AG04450 (cell line): ENCODE results near the gene FCER1G. TPM values are rescaled to one million over a fixed set of nuclear protein-coding genes. Genes with fewer than 3 reads are reported as not detected.
A peak's percentile ranks its signal among the peaks of the same experiment; 100 is the strongest.

Experiments used
- CTCF ChIA-PET: fragments of 300-600, 350-600 bp; formaldehyde crosslinking; extraction: SDS; loops from one replicate; lab custom pipeline; 2022; ENCODE audit warnings: antibody characterized with exemption, inconsistent platforms; lab: Charles Lee
- POLR2A ChIA-PET: fragments of 350-600 bp; formaldehyde crosslinking; extraction: SDS; loops from one replicate; lab custom pipeline; 2021; ENCODE audit warnings: antibody characterized with exemption, inconsistent platforms; lab: Yijun Ruan, JAX
- DNase-seq: peaks from one replicate; pipeline ENCODE4 v3.0.0-alpha.2; 2011; ENCODE audit warnings: low read depth, low spot score
- H3K27ac ChIP-seq: one replicate; pipeline ENCODE4 v1.5.1; 2012; ENCODE audit warnings: low read depth, low read length, control low read depth
- H3K27me3 ChIP-seq: one replicate; pipeline ENCODE4 v1.6.0; 2012; ENCODE audit warnings: low read length; ENCODE audit not compliant: control insufficient read depth, insufficient read depth
- H3K4me3 ChIP-seq: 2 replicates; pipeline ENCODE4 v1.5.1; 2011; ENCODE audit warnings: mild to moderate bottlenecking, low read depth, low read length, control low read depth
- H3K9me3 ChIP-seq: 2 replicates; pipeline ENCODE4 v1.5.1; 2012; ENCODE audit warnings: low read length; ENCODE audit not compliant: control insufficient read depth, insufficient read depth
- polyA plus RNA-seq: library from polyadenylated mRNA; depleted of rRNA; stranded (reverse); fragments of >200 nt; gene quantifications from 2 replicates; pipeline ENCODE4 v1.2.3, GENCODE V29; 2011
- TF ChIP-seq, protein P1 (sequence below): IDR thresholded peaks from 2 replicates; pipeline ENCODE4 v1.5.1; 2011; ENCODE audit warnings: low read depth, low read length, control low read depth, inconsistent platforms

FCER1G gene
- polyA plus RNA-seq, 1 experiment, result 0.66 TPM

DNA sequence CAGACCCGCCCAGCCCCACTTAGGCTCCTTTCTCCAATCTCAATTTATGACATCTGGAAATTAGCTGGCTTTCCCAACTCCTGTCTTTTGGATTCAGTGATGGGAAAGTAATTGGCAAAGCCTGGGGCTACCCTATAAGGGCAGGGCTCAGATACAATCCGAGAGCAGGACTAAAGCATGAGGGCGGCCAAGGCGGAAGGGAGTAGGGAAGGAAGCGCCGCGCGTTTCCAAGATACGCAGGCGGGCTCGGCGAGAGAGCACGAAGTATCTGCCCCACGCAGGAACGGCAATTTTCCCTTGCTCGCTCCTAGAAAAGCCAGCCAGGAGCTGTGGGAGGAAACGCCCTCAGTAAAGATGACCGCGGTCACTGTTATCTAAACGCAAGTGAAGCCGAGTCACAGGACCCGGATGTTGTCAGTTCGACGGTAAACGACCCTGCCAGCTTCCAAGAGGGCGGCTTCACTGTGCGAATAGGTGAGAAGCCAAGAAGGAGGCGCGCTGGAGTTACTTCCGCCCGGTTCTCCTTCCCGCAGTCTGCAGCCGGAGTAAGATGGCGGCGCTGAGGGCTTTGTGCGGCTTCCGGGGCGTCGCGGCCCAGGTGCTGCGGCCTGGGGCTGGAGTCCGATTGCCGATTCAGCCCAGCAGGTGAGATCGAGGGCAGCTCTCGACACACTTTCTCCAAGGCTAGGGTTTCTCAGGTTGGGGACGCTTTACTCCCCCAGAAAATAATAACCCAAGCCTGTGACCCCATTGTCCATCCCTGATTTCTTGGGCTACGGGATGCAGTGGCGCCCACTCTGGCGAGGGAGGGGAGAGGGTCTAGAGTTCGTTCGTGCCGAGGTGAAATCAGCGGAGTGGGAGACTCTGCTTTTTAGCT lies 13.0 kb upstream of the FCER1G start, which contains the start of gene NDUFS2:
NDUFS2 (plus strand) TSS at position 532 of the 877 bp plus-strand sequence; CDS start at position 551, 19 bp downstream.
- DNase-seq, result peak; percentile 98
- POLR2A ChIA-PET, result interaction anchor here (0.5 to 1.9 kb wide), 15 partner anchors 10 to 324 kb away, joined by 3 to 12 read pairs (median 3); partner anchors contain the start of genes SDHC, TOMM40L and UFC1
- Histone ChIP-seq H3K27ac (peak within 1 kb of the TSS; percentile 99), H3K27me3 (no peaks in the 10 kb centered on the region), H3K9me3 (no peaks in the 10 kb centered on the region), H3K4me3 (peak within 1 kb of the TSS; percentile 96)
- CTCF ChIA-PET, result interaction anchor here (0.5 to 7.0 kb wide), 11 partner anchors 8 to 784 kb away, joined by 3 to 87 read pairs (median 5); partner anchors contain the start of gene TOMM40L
- TF ChIP-seq, protein P1, sequence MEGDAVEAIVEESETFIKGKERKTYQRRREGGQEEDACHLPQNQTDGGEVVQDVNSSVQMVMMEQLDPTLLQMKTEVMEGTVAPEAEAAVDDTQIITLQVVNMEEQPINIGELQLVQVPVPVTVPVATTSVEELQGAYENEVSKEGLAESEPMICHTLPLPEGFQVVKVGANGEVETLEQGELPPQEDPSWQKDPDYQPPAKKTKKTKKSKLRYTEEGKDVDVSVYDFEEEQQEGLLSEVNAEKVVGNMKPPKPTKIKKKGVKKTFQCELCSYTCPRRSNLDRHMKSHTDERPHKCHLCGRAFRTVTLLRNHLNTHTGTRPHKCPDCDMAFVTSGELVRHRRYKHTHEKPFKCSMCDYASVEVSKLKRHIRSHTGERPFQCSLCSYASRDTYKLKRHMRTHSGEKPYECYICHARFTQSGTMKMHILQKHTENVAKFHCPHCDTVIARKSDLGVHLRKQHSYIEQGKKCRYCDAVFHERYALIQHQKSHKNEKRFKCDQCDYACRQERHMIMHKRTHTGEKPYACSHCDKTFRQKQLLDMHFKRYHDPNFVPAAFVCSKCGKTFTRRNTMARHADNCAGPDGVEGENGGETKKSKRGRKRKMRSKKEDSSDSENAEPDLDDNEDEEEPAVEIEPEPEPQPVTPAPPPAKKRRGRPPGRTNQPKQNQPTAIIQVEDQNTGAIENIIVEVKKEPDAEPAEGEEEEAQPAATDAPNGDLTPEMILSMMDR, result peak; percentile 23

GRCh38 chr1:161206411-161207140 lies 8.5 kb upstream of the FCER1G start:
- Histone ChIP-seq H3K4me3 (no peak overlapping the region), H3K27ac (peak overlapping the region; percentile 70), H3K27me3 (no peaks in the 10 kb centered on the region), H3K9me3 (no peaks in the 10 kb centered on the region)
- TF ChIP-seq, protein P1, result no peak
- ChIA-PET POLR2A (interaction anchor here (0.6 to 2.2 kb wide), 6 partner anchors 8 to 41 kb away, joined by 3 to 5 read pairs (median 4); partner anchors contain the start of genes PPOX and TOMM40L), CTCF (interaction anchor here (0.5 to 7.0 kb wide), 9 partner anchors 8 to 175 kb away, joined by 3 to 87 read pairs (median 4); partner anchors contain the start of gene TOMM40L)
- no peak for DNase-seq

DNA sequence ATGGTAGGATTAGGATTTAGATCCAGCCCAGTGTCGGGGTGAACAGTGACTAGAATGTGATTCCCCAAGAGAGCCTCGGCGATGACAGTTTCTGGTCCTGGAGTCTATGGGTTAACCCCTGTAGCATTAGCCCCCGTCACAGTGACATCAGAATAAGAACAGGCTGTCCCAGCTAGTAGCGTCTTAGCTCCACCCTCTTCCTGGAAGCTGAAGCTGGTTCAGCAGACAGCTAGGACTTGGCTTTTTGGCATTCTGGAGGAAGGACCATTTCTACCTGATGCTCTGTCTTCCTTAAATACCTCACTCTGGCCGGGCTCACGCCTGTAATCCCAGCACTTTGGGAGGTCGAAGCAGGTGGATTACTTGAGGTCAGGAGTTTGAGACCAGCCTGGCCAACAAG lies 7.9 kb upstream of the FCER1G start:
- peak overlapping the region; percentile 70 for H3K27ac ChIP-seq
- no peak overlapping the region for H3K4me3 ChIP-seq
- CTCF ChIA-PET, result interaction anchor here (0.5 to 7.0 kb wide), 5 partner anchors 9 to 175 kb away, joined by 3 to 87 read pairs (median 4); partner anchors contain the start of gene TOMM40L
- H3K27me3 ChIP-seq, result no peaks in the 10 kb centered on the region
- POLR2A ChIA-PET, result interaction anchor here (0.9 to 2.2 kb wide), 4 partner anchors 9 to 41 kb away, joined by 3 to 5 read pairs (median 4); partner anchors contain the start of genes PPOX and TOMM40L
- no peaks in the 10 kb centered on the region for H3K9me3 ChIP-seq
- DNase-seq, result no peak
- TF ChIP-seq, protein P1, result no peak

DNA sequence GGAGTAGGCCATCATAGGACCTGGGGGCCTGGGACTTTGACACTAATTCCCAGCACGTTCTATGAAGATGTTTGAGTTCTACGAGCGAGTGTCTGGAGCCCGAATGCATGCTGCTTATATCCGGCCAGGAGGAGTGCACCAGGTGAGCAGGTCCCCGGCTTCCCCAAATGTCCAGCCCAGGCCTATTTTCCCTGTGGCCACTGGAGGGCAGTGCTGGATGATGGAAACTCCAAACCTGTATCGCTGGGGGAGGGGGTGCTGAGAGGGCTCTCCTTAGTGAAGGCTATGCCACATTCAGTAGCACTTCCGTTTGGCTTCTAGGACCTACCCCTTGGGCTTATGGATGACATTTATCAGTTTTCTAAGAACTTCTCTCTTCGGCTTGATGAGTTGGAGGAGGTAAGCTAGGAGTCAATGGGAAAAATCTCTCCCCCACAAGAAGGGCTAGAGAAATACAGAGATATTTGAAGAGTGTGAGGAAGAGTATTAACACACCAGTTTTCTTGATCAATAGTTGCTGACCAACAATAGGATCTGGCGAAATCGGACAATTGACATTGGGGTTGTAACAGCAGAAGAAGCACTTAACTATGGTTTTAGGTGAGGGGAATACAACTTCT lies 5.2 kb upstream of the FCER1G start:
- Histone ChIP-seq H3K27ac (no peak overlapping the region), H3K27me3 (no peaks in the 10 kb centered on the region), H3K9me3 (no peaks in the 10 kb centered on the region), H3K4me3 (no peak overlapping the region)
- TF ChIP-seq, protein P1, result peak; percentile 93
- CTCF ChIA-PET, result interaction anchor here (0.6 to 7.0 kb wide), 15 partner anchors 8 to 175 kb away, joined by 3 to 126 read pairs (median 11); partner anchors contain the start of genes APOA2, NDUFS2, PPOX and TOMM40L
- DNase-seq, result no peak
- POLR2A ChIA-PET, result no interaction called here
